Spinal cord (tissue), 10 donors: ENCODE measurements around the gene PIGX. TPM values are rescaled to one million over a fixed set of nuclear protein-coding genes. Genes with fewer than 3 reads are reported as not detected.
"Not testable (repeated sequence)": the region's sequence is repeated elsewhere in the genome, so short reads cannot be mapped to it uniquely, and the experiment has no call there.

Source experiments
- DNase-seq, 6 donors: peaks; one replicate each; pipeline versions ENCODE4 v3.0.0 to v3.0.0-alpha.2; 2013 to 2015; ENCODE audit warnings: low spot score in 6 of 6, low read depth in 4 of 6
- H3K27ac ChIP-seq: one replicate; pipeline ENCODE4 v1.5.1; 2013; ENCODE audit warnings: low read depth, low read length, control low read depth
- H3K27me3 ChIP-seq: one replicate; pipeline ENCODE4 v1.6.1; 2013; ENCODE audit warnings: low read length; ENCODE audit not compliant: control insufficient read depth, insufficient read depth
- H3K36me3 ChIP-seq: one replicate; pipeline ENCODE4 v1.6.1; 2013; ENCODE audit warnings: low read length; ENCODE audit not compliant: control insufficient read depth, insufficient read depth
- H3K4me1 ChIP-seq: one replicate; pipeline ENCODE4 v1.6.1; 2013; ENCODE audit warnings: low read length; ENCODE audit not compliant: control insufficient read depth, insufficient read depth
- H3K4me3 ChIP-seq: one replicate; pipeline ENCODE4 v1.5.1; 2013; ENCODE audit warnings: low read depth, low read length, control low read depth
- H3K9me3 ChIP-seq: one replicate; pipeline ENCODE4 v1.6.1; 2013; ENCODE audit warnings: low read length; ENCODE audit not compliant: control insufficient read depth, insufficient read depth
- WGBS: methylation state at CpG from one replicate; pipeline ENCODE4 v1.1.5; 2013; ENCODE audit warnings: missing lambda C conversion rate; ENCODE audit not compliant: insufficient coverage; 5-methylcytosine and 5-hydroxymethylcytosine counted together
- polyA plus RNA-seq, 2 donors: library from polyadenylated mRNA; unstranded; fragments of 120-200 nt; gene quantifications; one replicate each; pipeline ENCODE4 v1.2.1, GENCODE V29; 2013; ENCODE audit not compliant: insufficient read length in 2 of 2
- total RNA-seq, 2 donors: library from RNA; depleted of rRNA in 1 of 2; stranded (reverse); fragments of 120-200 nt in 1 of 2; fragments of >200 nt in 1 of 2; gene quantifications; one replicate each; pipeline versions ENCODE4 v1.2.3 to v1.2.4, GENCODE V29; 2013 to 2014
- donor health status: healthy.

PIGX gene
- total and polyA plus RNA-seq, 4 donors = 40.6 to 55.6 (median 49.7) TPM

DNA sequence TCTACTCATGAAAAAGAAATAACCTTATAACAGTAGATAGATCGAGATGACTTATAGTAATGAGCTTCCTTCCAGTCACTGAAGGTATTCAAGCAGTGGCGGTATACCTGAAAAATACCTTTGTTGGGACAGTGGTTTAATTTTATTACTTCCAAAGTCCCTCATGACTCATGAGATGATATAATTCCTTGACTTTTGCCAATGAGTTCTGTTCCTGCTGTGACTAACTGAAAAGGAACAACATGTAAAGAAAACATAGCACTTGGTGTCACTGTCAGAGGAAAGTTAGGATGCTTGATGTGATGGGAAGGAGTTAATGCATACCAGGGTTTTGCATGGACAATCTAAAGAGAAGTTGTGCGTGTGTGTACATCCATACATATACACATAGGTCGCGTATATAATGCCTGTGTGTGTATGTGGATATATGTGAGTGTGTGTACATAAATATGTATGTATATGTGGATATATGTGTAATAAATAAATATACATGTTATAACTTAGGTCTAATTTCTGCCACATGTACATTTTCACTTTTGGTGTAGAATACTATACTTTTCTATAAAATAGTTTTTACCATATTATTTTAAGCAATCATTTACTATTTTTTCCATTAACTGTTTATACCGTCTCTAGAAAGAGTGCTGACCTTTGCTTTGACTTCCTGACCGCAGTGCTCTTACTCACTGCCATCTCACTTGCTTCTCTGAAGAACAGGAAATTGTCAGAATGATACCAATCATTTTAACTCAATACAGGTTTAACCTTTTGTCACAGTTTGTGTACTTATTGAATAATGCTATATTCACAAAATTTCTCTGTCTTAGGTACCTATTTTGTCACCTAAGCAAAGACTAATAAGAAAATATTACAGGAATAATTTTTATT, 14.9 kb downstream of the PIGX start:
- no peak for DNase-seq
- WGBS = no CpG with 5 or more reads among the region's 7 CpGs
- Histone ChIP-seq H3K36me3 (peaks cover 12% of the 10 kb centered on the region), H3K9me3 (no peaks in the 10 kb centered on the region), H3K4me1 (no peaks in the 10 kb centered on the region), H3K4me3 (no peak overlapping the region), H3K27me3 (no peaks in the 10 kb centered on the region), H3K27ac (no peak overlapping the region)

- WGBS = no CpG with 5 or more reads among the region's 3 CpGs
- H3K4me1 ChIP-seq = no peaks in the 10 kb centered on the region
Observed at GRCh38 chr3:196735751-196736150, 23.6 kb downstream of the PIGX start.

DNA sequence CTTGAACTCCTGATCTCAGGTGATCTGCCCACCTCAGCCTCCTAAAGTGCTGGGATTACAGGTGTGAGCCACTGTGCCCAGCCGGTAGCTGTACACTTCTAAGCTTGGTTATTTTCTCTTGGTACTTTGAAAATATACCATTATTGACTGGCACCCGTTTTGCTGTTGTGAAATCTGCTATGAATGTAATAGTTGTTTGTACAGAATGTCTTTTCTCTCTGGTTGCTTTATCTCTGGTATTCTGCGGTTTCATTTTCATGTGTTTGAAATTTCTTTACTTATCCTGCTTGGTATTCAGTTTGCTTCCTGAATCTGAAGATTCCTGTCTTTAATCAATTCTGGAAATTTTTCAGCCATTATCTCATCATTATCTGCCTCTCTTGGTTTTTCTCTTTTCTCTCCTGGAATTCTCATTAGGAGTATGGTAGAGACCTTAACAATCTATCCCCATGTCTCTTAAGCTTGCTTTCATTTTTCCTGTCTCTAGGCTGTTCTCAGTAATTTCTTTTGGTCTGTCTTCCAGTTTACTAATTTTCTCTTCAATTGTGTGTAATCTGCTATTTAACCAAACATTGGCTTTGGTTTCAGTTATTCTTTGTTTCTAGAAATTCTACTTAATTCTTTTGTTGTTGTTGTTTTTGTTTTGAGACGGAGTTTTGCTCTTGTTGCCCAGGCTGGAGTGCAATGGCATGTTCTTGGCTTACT, 24.6 kb downstream of the PIGX start:
- WGBS = no CpG with 5 or more reads among the region's 4 CpGs

More at GRCh38 chr3:196735751-196736150, 23.6 kb downstream of the PIGX start:
- H3K36me3 ChIP-seq = peaks cover 3% of the 10 kb centered on the region
- H3K27ac ChIP-seq = no peak overlapping the region
- no peaks in the 10 kb centered on the region for H3K9me3 ChIP-seq
- DNase-seq = no peak
- no peaks in the 10 kb centered on the region for H3K27me3 ChIP-seq
- no peak overlapping the region for H3K4me3 ChIP-seq

GRCh38 chr3:196737655-196738054, 25.5 kb downstream of the PIGX start:
- Histone ChIP-seq H3K4me1 (peaks cover 3% of the 10 kb centered on the region), H3K4me3 (no peak overlapping the region), H3K36me3 (peaks cover 3% of the 10 kb centered on the region), H3K9me3 (no peaks in the 10 kb centered on the region), H3K27me3 (no peaks in the 10 kb centered on the region), H3K27ac (no peak overlapping the region)
- WGBS = 100% methylated on average over 2 of the region's 6 CpGs
- no peak for DNase-seq

More for the DNA sequence above, 24.6 kb downstream of the PIGX start:
- no peaks in the 10 kb centered on the region for H3K9me3 ChIP-seq
- no peak for DNase-seq
- H3K4me3 ChIP-seq = no peak overlapping the region
- H3K36me3 ChIP-seq = peaks cover 3% of the 10 kb centered on the region
- no peaks in the 10 kb centered on the region for H3K27me3 ChIP-seq
- no peaks in the 10 kb centered on the region for H3K4me1 ChIP-seq
- no peak overlapping the region for H3K27ac ChIP-seq

- Histone ChIP-seq H3K4me1 (peaks cover 3% of the 10 kb centered on the region), H3K4me3 (peak within 1 kb of the TSS; percentile 86), H3K36me3 (no peaks in the 10 kb centered on the region), H3K27me3 (no peaks in the 10 kb centered on the region), H3K27ac (peak within 1 kb of the TSS; percentile 96), H3K9me3 (no peaks in the 10 kb centered on the region)
- under 1% methylated on average over 84 of the region's 86 CpGs for WGBS
- DNase-seq = peak; percentile 66 to 97 (median 85)
Observed at GRCh38 chr3:196739671-196740480, 27.7 kb downstream of the PIGX start, which contains the start of gene PAK2. TSS of gene PAK2 (plus strand) at chr3:196739857. CDS start at chr3:196782647, 42,790 bp downstream.

- DNase-seq = peak in 5 of 6 donors; percentile 29 to 81 (median 36)
- peak overlapping the region; percentile 96 for H3K27ac ChIP-seq
- peak overlapping the region; percentile 86 for H3K4me3 ChIP-seq
- no peaks in the 10 kb centered on the region for H3K36me3 ChIP-seq
- H3K4me1 ChIP-seq = peaks cover 3% of the 10 kb centered on the region
- H3K27me3 ChIP-seq = no peaks in the 10 kb centered on the region
- no peaks in the 10 kb centered on the region for H3K9me3 ChIP-seq
- 0% methylated on average over 19 of the region's 30 CpGs for WGBS
Observed at GRCh38 chr3:196740481-196741248, 28.5 kb downstream of the PIGX start.

DNA sequence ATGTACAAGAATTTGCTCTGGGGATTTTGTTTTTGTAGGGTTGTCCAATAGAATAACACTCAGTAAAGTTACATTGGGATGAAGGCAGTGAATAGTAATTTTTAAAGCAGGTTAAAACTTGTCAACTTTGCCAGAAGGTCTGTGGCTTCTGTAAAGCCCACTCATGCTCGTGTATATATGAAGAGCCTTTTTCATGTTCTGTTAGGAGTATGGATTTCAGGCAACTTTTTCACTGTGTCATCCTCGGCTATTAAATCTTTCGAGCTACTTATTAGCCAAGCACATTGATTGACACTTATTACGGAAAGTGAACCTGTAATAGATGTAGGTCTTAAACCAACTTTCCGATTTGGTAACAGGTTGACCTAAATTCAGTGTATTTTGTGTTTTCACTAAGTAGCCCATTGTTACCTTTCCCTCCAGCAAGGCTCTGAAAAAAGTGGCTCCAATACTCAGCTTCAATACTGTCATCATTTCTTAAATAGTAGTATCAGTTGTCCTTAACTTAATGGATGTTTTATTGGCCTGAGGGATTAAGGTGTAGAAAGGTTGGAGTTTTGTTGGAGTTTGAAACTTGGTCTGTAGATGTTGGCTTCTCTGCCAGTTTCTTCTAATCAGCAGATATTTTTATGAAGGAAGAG, 29.2 kb downstream of the PIGX start:
- no peak for DNase-seq
- WGBS = no CpG with 5 or more reads among the region's 5 CpGs

DNA sequence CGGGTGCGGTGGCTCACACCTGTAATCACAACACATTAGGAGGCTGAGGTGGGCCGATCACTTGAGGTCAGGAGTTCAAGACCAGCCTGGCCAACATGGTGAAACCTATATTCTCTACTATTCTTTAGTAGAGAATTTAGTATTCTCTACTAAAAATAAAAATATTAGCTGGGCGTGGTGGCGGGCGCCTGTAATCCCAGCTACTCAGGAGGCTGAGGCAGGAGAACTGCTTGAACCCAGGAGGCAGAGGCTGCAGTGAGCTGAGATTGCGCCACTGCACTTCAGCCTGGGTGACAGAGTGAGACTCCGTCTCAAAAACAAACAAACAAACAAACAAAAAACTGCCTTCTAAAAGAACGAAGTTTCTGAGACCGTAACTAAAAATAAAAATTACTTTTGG, 31.4 kb downstream of the PIGX start:
- H3K27ac ChIP-seq, H3K9me3 ChIP-seq, H3K4me1 ChIP-seq, DNase-seq, H3K36me3 ChIP-seq, H3K4me3 ChIP-seq, H3K27me3 ChIP-seq: not testable (repeated sequence)
- no CpG with 5 or more reads among the region's 10 CpGs for WGBS

More for the DNA sequence above, 29.2 kb downstream of the PIGX start:
- Histone ChIP-seq H3K4me3 (peak overlapping the region; percentile 86), H3K9me3 (no peaks in the 10 kb centered on the region), H3K36me3 (no peaks in the 10 kb centered on the region), H3K27ac (peak overlapping the region; percentile 96), H3K27me3 (no peaks in the 10 kb centered on the region), H3K4me1 (peaks cover 3% of the 10 kb centered on the region)
